Adrenal gland (tissue), 12 donors: ENCODE data around the gene HDAC4. TPM values are rescaled to one million over a fixed set of nuclear protein-coding genes. Genes with fewer than 3 reads are reported as not detected.

Experiments
- DNase-seq, 7 donors: peaks; one replicate each; pipeline ENCODE4 v3.0.0-alpha.2; 2019 to 2020
- H3K27ac ChIP-seq, 5 donors: fragments of 200-600 bp; sonication (generic) in 4 of 5; 1 replicate in 3 of 5; 2 replicates in 2 of 5; pipeline versions ENCODE4 v1.5.1 to v1.8.0; 2016 to 2020; ENCODE audit warnings: mild to moderate bottlenecking in 1 of 5
- H3K27me3 ChIP-seq: fragments of 200-600 bp; 2 replicates; pipeline ENCODE4 v1.8.0; 2021
- H3K36me3 ChIP-seq, 2 donors: fragments of 200-600 bp; replicated peaks in 1 of 2; 1 replicate in 1 of 2; 2 replicates in 1 of 2; pipeline versions ENCODE4 v1.5.1 to v1.8.0; 2018 to 2022
- H3K4me1 ChIP-seq, 2 donors: fragments of 200-600 bp; replicated peaks in 1 of 2; 1 replicate in 1 of 2; 2 replicates in 1 of 2; pipeline versions ENCODE4 v1.5.1 to v1.8.0; 2018 to 2021
- H3K4me3 ChIP-seq, 4 donors: fragments of 200-600 bp; sonication (generic) in 3 of 4; one replicate each; pipeline ENCODE4 v1.5.1; 2016 to 2018
- H3K9me3 ChIP-seq, 3 donors: fragments of 200-600 bp; sonication (generic) in 1 of 3; replicated peaks in 1 of 3; 1 replicate in 2 of 3; 2 replicates in 1 of 3; pipeline versions ENCODE4 v1.5.1 to v1.8.0; 2016 to 2021
- CTCF ChIP-seq, 6 experiments: fragments of 450-650 bp in 4 of 6; fragments of 200-600 bp in 2 of 6; sonication (generic) in 1 of 6; IDR thresholded peaks; 1 replicate in 5 of 6; 2 replicates in 1 of 6; pipeline versions ENCODE4 v1.5.1 to v1.8.0; 2016 to 2021; ENCODE audit warnings: antibody characterized with exemption in 6 of 6, mild to moderate bottlenecking in 2 of 6, moderate library complexity in 1 of 6
- POLR2A ChIP-seq, 2 donors: fragments of 450-650 bp; IDR thresholded peaks; one replicate each; pipeline ENCODE4 v1.6.1; 2017; ENCODE audit warnings: antibody characterized with exemption in 2 of 2, mild to moderate bottlenecking in 2 of 2, moderate library complexity in 1 of 2
- WGBS, 4 donors: extraction: QIAGEN DNeasy Blood & Tissue Kit in 2 of 4; methylation state at CpG; one replicate each; pipeline versions ENCODE4 v1.1.5 to v1.1.7; 2013 to 2017; 5-methylcytosine and 5-hydroxymethylcytosine counted together
- intact Hi-C, 2 donors: fragments of 100-400 bp; cut with DNase I; formaldehyde crosslinking; loops; one replicate each; pipeline versions ENCODE4 v1.14.1 to v1.15.0; 2022 to 2023
- polyA plus RNA-seq, 3 donors: library from polyadenylated mRNA; stranded (reverse); fragments of 200-250 nt in 2 of 3; fragments of 350-450 nt in 1 of 3; fragmentation: Illumina TruSeq in 1 of 3; extraction: RNeasy Lipid Tissue Mini Kit (QIAGEN cat#74804) in 1 of 3; gene quantifications; one replicate each; pipeline ENCODE4 v1.2.3, GENCODE V29; 2013 to 2014
- total RNA-seq, 9 donors: library from RNA; depleted of rRNA in 4 of 9; stranded (reverse); fragments of >200 nt in 4 of 9; fragments of 120-200 nt in 1 of 9; fragmentation: NEBNext Ultra II Directional in 1 of 9; extraction: Animal tissue kit (Norgen Biotek cat#: 25700) in 1 of 9; gene quantifications; one replicate each; pipeline versions ENCODE4 v1.1.0 to v1.2.4, GENCODE V29; 2013 to 2023
- donor health status: healthy with polysubstance abuse.
- donor health status: Bipolar disorder and iron deficiency.
- donor health status: DM: yes; HTN: yes; CAD: no.
- donor health status: DM: no; HTN: no; CAD: no.
- donor health status: DM: no; HTN: no; CAD: no.
- donor health status: DM: yes; HTN: yes; CAD: no.

Gene HDAC4
- total and polyA plus RNA-seq, 12 donors: 8.3 to 88.9 (median 28.7) TPM

GRCh38 chr2:239214725-239215124 is 186.1 kb downstream of the HDAC4 start:
- Histone ChIP-seq H3K4me1 (peaks cover 0 to 22% of the 10 kb centered on the region in 2 donors), H3K27ac (no peak overlapping the region), H3K4me3 (no peak overlapping the region), H3K27me3 (no peaks in the 10 kb centered on the region), H3K36me3 (no peaks in the 10 kb centered on the region), H3K9me3 (no peaks in the 10 kb centered on the region)
- DNase-seq: no peak
- 91 to 98% (median 96%) methylated on average over 7 to 9 of the region's 9 CpGs for WGBS, 4 donors
- TF ChIP-seq POLR2A (IDR thresholded peaks at IDR 0.05) (no peak), CTCF (IDR thresholded peaks at IDR 0.05) (no peak)
- intact Hi-C loops: no loop called here

- Histone ChIP-seq H3K9me3 (no peaks in the 10 kb centered on the region), H3K4me3 (no peak overlapping the region), H3K36me3 (no peaks in the 10 kb centered on the region), H3K4me1 (peaks cover 0 to 22% of the 10 kb centered on the region in 2 donors), H3K27me3 (no peaks in the 10 kb centered on the region), H3K27ac (no peak overlapping the region)
- TF ChIP-seq CTCF (IDR thresholded peaks at IDR 0.05) (no peak), POLR2A (IDR thresholded peaks at IDR 0.05) (no peak)
- intact Hi-C loops: no loop called here
- DNase-seq: peak in 2 of 7 donors; percentile 6 to 15
- WGBS, 4 donors: 96% methylated on average over 6 to 7 of the region's 7 CpGs
Measured at GRCh38 chr2:239213643-239214101, 187.1 kb downstream of the HDAC4 start.

- Histone ChIP-seq H3K36me3 (no peaks in the 10 kb centered on the region), H3K9me3 (no peaks in the 10 kb centered on the region), H3K27ac (peak overlapping the region in 1 of 5 donors; percentile 15), H3K4me3 (no peak overlapping the region), H3K4me1 (peaks cover 0 to 22% of the 10 kb centered on the region in 2 donors), H3K27me3 (no peaks in the 10 kb centered on the region)
- intact Hi-C loops: no loop called here
- DNase-seq: peak in 2 of 7 donors; percentile 10 to 19
- 75 to 79% (median 77%) methylated on average over 17 to 19 of the region's 19 CpGs for WGBS, 4 donors
- TF ChIP-seq CTCF (IDR thresholded peaks at IDR 0.05): no peak
- no peak for TF ChIP-seq POLR2A (IDR thresholded peaks at IDR 0.05)
Measured at GRCh38 chr2:239212929-239213642, 187.7 kb downstream of the HDAC4 start.

GRCh38 chr2:239212121-239212928 is 188.5 kb downstream of the HDAC4 start:
- DNase-seq: peak in 2 of 7 donors; percentile 15 to 18
- Histone ChIP-seq H3K4me1 (peaks cover 0 to 22% of the 10 kb centered on the region in 2 donors), H3K36me3 (no peaks in the 10 kb centered on the region), H3K9me3 (no peaks in the 10 kb centered on the region), H3K4me3 (no peak overlapping the region), H3K27ac (peak overlapping the region in 1 of 5 donors; percentile 15), H3K27me3 (no peaks in the 10 kb centered on the region)
- TF ChIP-seq CTCF (IDR thresholded peaks at IDR 0.05) (no peak), POLR2A (IDR thresholded peaks at IDR 0.05) (no peak)
- intact Hi-C loops: no loop called here
- WGBS, 4 donors: 70 to 80% (median 74%) methylated on average over 7 of the region's 7 CpGs
